Spleen (tissue), 11 donors: ENCODE measurements around the gene PLK5. TPM values are rescaled to one million over a fixed set of nuclear protein-coding genes. Genes with fewer than 3 reads are reported as not detected.
"Not testable (repeated sequence)": the region's sequence is repeated elsewhere in the genome, so short reads cannot be mapped to it uniquely, and the experiment has no call there.

Experiments used
- DNase-seq: peaks from one replicate; pipeline ENCODE4 v3.0.0-alpha.2; 2020
- H3K27ac ChIP-seq, 8 donors: fragments of 200-600 bp; sonication (generic) in 7 of 8; 1 replicate in 4 of 8; 2 replicates in 4 of 8; pipeline versions ENCODE4 v1.5.0 to v1.8.0; 2016 to 2021; ENCODE audit warnings: inconsistent platforms in 4 of 8, mild to moderate bottlenecking in 4 of 8, moderate library complexity in 1 of 8
- H3K27me3 ChIP-seq, 7 donors: fragments of 200-600 bp; sonication (generic) in 6 of 7; replicated peaks in 1 of 7; 1 replicate in 4 of 7; 2 replicates in 3 of 7; pipeline versions ENCODE4 v1.5.0 to v1.8.0; 2016 to 2021; ENCODE audit warnings: inconsistent platforms in 3 of 7, mild to moderate bottlenecking in 1 of 7
- H3K36me3 ChIP-seq, 6 donors: fragments of 200-600 bp; sonication (generic) in 5 of 6; 1 replicate in 4 of 6; 2 replicates in 2 of 6; pipeline versions ENCODE4 v1.5.0 to v1.8.0; 2016 to 2021; ENCODE audit warnings: inconsistent platforms in 2 of 6
- H3K4me1 ChIP-seq, 6 donors: fragments of 200-600 bp; sonication (generic) in 5 of 6; 1 replicate in 3 of 6; 2 replicates in 3 of 6; pipeline versions ENCODE4 v1.5.0 to v1.8.0; 2016 to 2021; ENCODE audit warnings: inconsistent platforms in 3 of 6
- H3K4me3 ChIP-seq, 8 donors: fragments of 200-600 bp; sonication (generic) in 7 of 8; 1 replicate in 4 of 8; 2 replicates in 4 of 8; pipeline versions ENCODE4 v1.5.0 to v1.8.0; 2016 to 2021; ENCODE audit warnings: inconsistent platforms in 4 of 8, mild to moderate bottlenecking in 4 of 8, moderate library complexity in 2 of 8
- H3K9me3 ChIP-seq, 8 donors: fragments of 200-600 bp; sonication (generic) in 7 of 8; 1 replicate in 4 of 8; 2 replicates in 4 of 8; pipeline versions ENCODE4 v1.5.0 to v1.8.0; 2016 to 2021; ENCODE audit warnings: inconsistent platforms in 4 of 8
- CTCF ChIP-seq, 11 experiments: fragments of 200-600 bp in 7 of 11; fragments of 450-650 bp in 4 of 11; sonication (generic) in 4 of 11; IDR thresholded peaks in 8 of 11; conservative IDR thresholded peaks in 3 of 11; 1 replicate in 7 of 11; 2 replicates in 4 of 11; pipeline versions ENCODE4 v1.4.0 to v1.8.0; 2016 to 2021; ENCODE audit warnings: antibody characterized with exemption in 11 of 11, inconsistent platforms in 4 of 11, mild to moderate bottlenecking in 1 of 11
- POLR2A ChIP-seq, 3 donors: fragments of 450-650 bp; IDR thresholded peaks; one replicate each; pipeline ENCODE4 v1.5.1; 2017; ENCODE audit warnings: antibody characterized with exemption in 3 of 3, mild to moderate bottlenecking in 1 of 3
- POLR2AphosphoS5 ChIP-seq, 3 donors: sonication (generic); formaldehyde crosslinking; IDR thresholded peaks; one replicate each; pipeline ENCODE4 v1.5.1; 2017; ENCODE audit warnings: antibody characterized with exemption in 3 of 3
- WGBS, 5 donors: extraction: QIAGEN DNeasy Blood & Tissue Kit in 3 of 5; methylation state at CpG; one replicate each; pipeline versions ENCODE4 v1.1.5 to v1.1.7; 2013 to 2018; 5-methylcytosine and 5-hydroxymethylcytosine counted together
- intact Hi-C: fragments of 100-400 bp; cut with DNase I; formaldehyde crosslinking; loops from one replicate; pipeline ENCODE4 v1.15.0; 2023; ENCODE audit warnings: low total_unique reads
- polyA plus RNA-seq, 3 donors: library from polyadenylated mRNA; stranded (reverse); fragments of 200-250 nt; gene quantifications; one replicate each; pipeline ENCODE4 v1.2.1, GENCODE V29; 2013
- total RNA-seq, 7 donors: library from RNA; depleted of rRNA in 3 of 7; stranded (reverse); fragments of >200 nt in 3 of 7; fragmentation: NEBNext Ultra II Directional in 4 of 7; extraction: Animal tissue kit (Norgen Biotek cat#: 25700) in 4 of 7; gene quantifications; one replicate each; pipeline versions ENCODE4 v1.1.0 to v1.2.1, GENCODE V29; 2016 to 2021
- donor health status: healthy with polysubstance abuse.
- donor health status: DM: no; HTN: no; CAD: no; lungs with moderate emphysema.
- donor health status: DM: no; HTN: no; CAD: no.
- donor health status: Bipolar disorder and iron deficiency.
- donor health status: healthy.
- donor health status: DM: no; HTN: no; CAD: no.
- donor health status: DM: yes; HTN: yes; CAD: no.

The PLK5 gene
- total and polyA plus RNA-seq, 10 donors: 0.04 to 0.06 (median 0.06) TPM; not detected in 7

GRCh38 chr19:1533510-1534150 lies 9.8 kb downstream of the PLK5 start:
- no peaks in the 10 kb centered on the region for H3K4me1 ChIP-seq
- H3K27ac ChIP-seq: no peak overlapping the region
- no peak overlapping the region for H3K4me3 ChIP-seq
- WGBS, 5 donors: 72 to 80% (median 78%) methylated on average over 8 to 23 of the region's 23 CpGs
- DNase-seq: no peak
- H3K9me3 ChIP-seq: peaks cover 0 to 4% (median 0%) of the 10 kb centered on the region in 8 donors
- H3K36me3 ChIP-seq: no peaks in the 10 kb centered on the region
- intact Hi-C loops: no loop called here
- TF ChIP-seq POLR2A (IDR thresholded peaks at IDR 0.05): no peak
- TF ChIP-seq POLR2AphosphoS5 (IDR thresholded peaks at IDR 0.05): no peak
- no peak for TF ChIP-seq CTCF (IDR thresholded peaks at IDR 0.05 in 8 of 11, conservative IDR thresholded peaks at IDR 0.05 in 3 of 11)
- peaks cover 0 to 91% (median 15%) of the 10 kb centered on the region in 7 donors for H3K27me3 ChIP-seq

GRCh38 chr19:1534972-1535371 lies 11.1 kb downstream of the PLK5 start:
- Histone ChIP-seq H3K4me3 (no peak overlapping the region), H3K36me3 (no peaks in the 10 kb centered on the region), H3K4me1 (no peaks in the 10 kb centered on the region), H3K27me3 (peaks cover 0 to 91% (median 10%) of the 10 kb centered on the region in 7 donors), H3K9me3 (peaks cover 0 to 4% (median 0%) of the 10 kb centered on the region in 8 donors), H3K27ac (no peak overlapping the region)
- intact Hi-C loops: no loop called here
- 77 to 95% (median 85%) methylated on average over 6 to 14 of the region's 14 CpGs for WGBS, 5 donors
- TF ChIP-seq POLR2A (IDR thresholded peaks at IDR 0.05) (no peak), CTCF (IDR thresholded peaks at IDR 0.05 in 8 of 11, conservative IDR thresholded peaks at IDR 0.05 in 3 of 11) (no peak), POLR2AphosphoS5 (IDR thresholded peaks at IDR 0.05) (no peak)
- DNase-seq: no peak

GRCh38 chr19:1535699-1536098 lies 11.8 kb downstream of the PLK5 start:
- WGBS, 5 donors: 92 to 95% (median 93%) methylated on average over 7 of the region's 7 CpGs
- H3K4me3 ChIP-seq, H3K36me3 ChIP-seq, H3K4me1 ChIP-seq, H3K27ac ChIP-seq, DNase-seq, H3K9me3 ChIP-seq, intact Hi-C loops: not testable (repeated sequence)
- peaks cover 0 to 91% (median 15%) of the 10 kb centered on the region in 7 donors for H3K27me3 ChIP-seq

GRCh38 chr19:1538978-1539377 lies 15.1 kb downstream of the PLK5 start:
- H3K27ac ChIP-seq: no peak overlapping the region
- peaks cover 0 to 4% (median 0%) of the 10 kb centered on the region in 8 donors for H3K9me3 ChIP-seq
- no peak for DNase-seq
- H3K4me1 ChIP-seq: no peaks in the 10 kb centered on the region
- 40 to 56% (median 51%) methylated on average over 15 of the region's 15 CpGs for WGBS, 5 donors
- TF ChIP-seq POLR2A (IDR thresholded peaks at IDR 0.05) (no peak), POLR2AphosphoS5 (IDR thresholded peaks at IDR 0.05) (no peak), CTCF (IDR thresholded peaks at IDR 0.05 in 8 of 11, conservative IDR thresholded peaks at IDR 0.05 in 3 of 11) (no peak)
- no peak overlapping the region for H3K4me3 ChIP-seq
- no peaks in the 10 kb centered on the region for H3K36me3 ChIP-seq
- peaks cover 0 to 91% (median 23%) of the 10 kb centered on the region in 7 donors for H3K27me3 ChIP-seq
- intact Hi-C loops: no loop called here

- intact Hi-C loops, H3K27ac ChIP-seq, H3K4me3 ChIP-seq, H3K9me3 ChIP-seq, H3K36me3 ChIP-seq, DNase-seq, H3K4me1 ChIP-seq: not testable (repeated sequence)
- WGBS, 5 donors: 87 to 90% (median 89%) methylated on average over 11 of the region's 11 CpGs
- H3K27me3 ChIP-seq: peaks cover 0 to 94% (median 23%) of the 10 kb centered on the region in 7 donors
Observed at GRCh38 chr19:1539749-1540148, 15.9 kb downstream of the PLK5 start.
